ENCODE measurements around the gene HSPBP1. TPM values are rescaled to one million over a fixed set of nuclear protein-coding genes. Genes with fewer than 3 reads are reported as not detected.
A peak's percentile ranks its signal among the peaks of the same experiment; 100 is the strongest.

The HSPBP1 gene
- polyA plus RNA-seq, 3 donors: 12.3 to 17.0 (median 15.3) TPM

DNA sequence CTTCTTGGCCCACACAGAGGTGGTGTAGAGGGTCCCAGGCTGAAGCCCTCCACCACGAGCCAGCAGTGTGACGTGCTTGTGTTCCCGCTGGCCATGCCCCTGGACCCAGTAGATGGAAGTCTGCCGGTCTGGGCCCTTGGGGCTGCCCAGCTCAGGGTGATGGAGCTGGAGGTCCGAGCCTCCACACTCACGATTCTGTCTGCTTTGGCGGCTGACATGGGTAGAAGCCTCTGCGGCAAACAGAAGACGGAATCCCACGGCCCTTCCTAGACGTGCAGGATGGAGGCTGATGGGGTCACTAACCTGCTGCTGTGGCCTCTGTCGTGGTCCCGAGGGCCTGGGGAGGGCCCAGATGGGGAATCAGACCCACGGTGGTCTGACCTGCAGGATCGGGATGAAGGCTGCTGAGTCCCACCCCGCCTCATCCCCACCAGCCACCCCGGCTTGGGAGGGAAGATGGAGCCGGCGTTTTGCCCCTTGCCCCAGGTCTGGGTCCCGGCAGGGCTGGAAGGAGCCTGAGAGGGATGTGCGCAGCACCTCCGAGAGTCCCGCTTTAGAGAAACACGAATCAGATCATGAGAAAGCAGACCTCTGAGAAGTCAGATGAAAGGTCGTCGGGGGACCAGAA is 55.8 kb downstream of the HSPBP1 start:
- peak in 1 of 3 donors; percentile 1 for DNase-seq
- Histone ChIP-seq H3K9ac (ENCODE audit: insufficient read depth, low read length, poor library complexity, severe bottlenecking) (no peak overlapping the region), H3K4me3 (replicated peaks in 1 of 3; ENCODE audit: low read depth in 2 of 3, low read length in 3 of 3) (no peak overlapping the region), H3K27ac (ENCODE audit: low read depth in 1 of 2, low read length in 2 of 2) (no peak overlapping the region), H3K27me3 (ENCODE audit: control insufficient read depth in 2 of 2, insufficient read depth in 2 of 2, low read length in 2 of 2) (no peaks in the 10 kb centered on the region), H3K79me2 (ENCODE audit: insufficient read depth, low read length) (no peaks in the 10 kb centered on the region), H3K4me1 (ENCODE audit: control insufficient read depth in 1 of 2, insufficient read depth in 2 of 2, low read length in 2 of 2) (no peaks in the 10 kb centered on the region), H3K9me3 (replicated peaks in 1 of 2; ENCODE audit: control insufficient read depth in 1 of 2, insufficient read depth in 1 of 2, low read length in 2 of 2) (peaks cover 8% of the 10 kb centered on the region in 2 donors), H3K4me2 (replicated peaks; ENCODE audit: extremely low read depth, low read length, poor library complexity, severe bottlenecking) (no peak overlapping the region), H2AFZ (ENCODE audit: insufficient read depth, low read depth, low read length, poor library complexity, severe bottlenecking) (no peak overlapping the region), H4K20me1 (ENCODE audit: insufficient read depth, low read length) (peaks cover 83% of the 10 kb centered on the region), H3K36me3 (replicated peaks in 1 of 2; ENCODE audit: control insufficient read depth in 1 of 2, insufficient read depth in 2 of 2, low read length in 2 of 2) (peaks cover 30 to 39% of the 10 kb centered on the region in 2 donors)
- Mint-ChIP-seq H3K4me3 (no peak overlapping the region), H3K4me1 (peaks cover 5% of the 10 kb centered on the region), H3K27ac (peak overlapping the region in 1 of 7 donors; percentile 50), H3K27me3 (ENCODE audit: low read depth in 3 of 3) (peaks cover 0 to 3% (median 3%) of the 10 kb centered on the region in 3 donors), H3K36me3 (peaks cover 26 to 42% of the 10 kb centered on the region in 2 donors), H3K9me3 (peaks cover 5 to 12% (median 8%) of the 10 kb centered on the region in 7 donors)
- TF ChIP-seq, protein P1, sequence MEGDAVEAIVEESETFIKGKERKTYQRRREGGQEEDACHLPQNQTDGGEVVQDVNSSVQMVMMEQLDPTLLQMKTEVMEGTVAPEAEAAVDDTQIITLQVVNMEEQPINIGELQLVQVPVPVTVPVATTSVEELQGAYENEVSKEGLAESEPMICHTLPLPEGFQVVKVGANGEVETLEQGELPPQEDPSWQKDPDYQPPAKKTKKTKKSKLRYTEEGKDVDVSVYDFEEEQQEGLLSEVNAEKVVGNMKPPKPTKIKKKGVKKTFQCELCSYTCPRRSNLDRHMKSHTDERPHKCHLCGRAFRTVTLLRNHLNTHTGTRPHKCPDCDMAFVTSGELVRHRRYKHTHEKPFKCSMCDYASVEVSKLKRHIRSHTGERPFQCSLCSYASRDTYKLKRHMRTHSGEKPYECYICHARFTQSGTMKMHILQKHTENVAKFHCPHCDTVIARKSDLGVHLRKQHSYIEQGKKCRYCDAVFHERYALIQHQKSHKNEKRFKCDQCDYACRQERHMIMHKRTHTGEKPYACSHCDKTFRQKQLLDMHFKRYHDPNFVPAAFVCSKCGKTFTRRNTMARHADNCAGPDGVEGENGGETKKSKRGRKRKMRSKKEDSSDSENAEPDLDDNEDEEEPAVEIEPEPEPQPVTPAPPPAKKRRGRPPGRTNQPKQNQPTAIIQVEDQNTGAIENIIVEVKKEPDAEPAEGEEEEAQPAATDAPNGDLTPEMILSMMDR (IDR thresholded peaks at IDR 0.05): no peak
- WGBS (ENCODE audit: insufficient coverage): 84% methylated on average over 20 of the region's 26 CpGs
- intact Hi-C loops (cut with micrococcal nuclease): no loop called here

DNA sequence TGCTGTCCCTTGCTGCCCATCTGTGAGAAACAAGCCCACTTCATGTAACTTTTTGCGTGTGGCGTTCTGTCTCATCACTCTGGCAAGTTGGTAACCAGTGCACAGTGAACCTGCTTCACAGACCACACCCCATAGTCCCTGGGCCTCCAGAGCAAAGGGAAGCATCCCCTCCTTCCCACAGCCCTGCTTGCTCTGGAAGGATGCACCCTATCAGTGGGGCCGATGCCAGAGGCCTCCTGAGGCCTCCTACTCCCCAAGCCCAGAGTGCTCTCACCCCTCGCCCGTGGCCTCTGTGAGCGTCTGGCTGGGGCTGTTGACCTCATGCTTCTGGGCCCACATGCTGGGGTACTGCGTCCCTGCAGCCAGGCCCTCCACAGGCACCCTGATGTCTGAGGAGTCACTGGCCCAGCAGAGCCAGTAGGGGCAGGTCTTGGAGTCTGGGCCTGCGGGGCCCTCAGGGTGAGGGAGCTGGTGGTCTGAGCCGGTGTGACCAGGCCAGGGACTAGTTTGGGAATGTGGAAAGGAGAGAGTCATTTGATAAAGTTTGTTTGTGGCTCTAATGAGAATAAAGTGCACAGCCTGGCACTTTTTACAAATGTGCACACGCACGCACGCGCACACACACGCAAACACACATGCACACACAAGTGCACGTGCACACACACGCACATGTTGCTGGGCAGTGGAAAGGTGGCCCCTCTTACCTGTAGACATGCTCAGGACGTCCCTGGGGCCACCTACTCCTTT is 56.4 kb downstream of the HSPBP1 start:
- H3K27me3 Mint-ChIP-seq (ENCODE audit: low read depth in 3 of 3): peaks cover 0 to 4% (median 3%) of the 10 kb centered on the region in 3 donors
- no peaks in the 10 kb centered on the region for H3K27me3 ChIP-seq (ENCODE audit: control insufficient read depth in 2 of 2, insufficient read depth in 2 of 2, low read length in 2 of 2)
- peaks cover 5 to 12% (median 8%) of the 10 kb centered on the region in 7 donors for H3K9me3 Mint-ChIP-seq
- peak overlapping the region in 1 of 7 donors; percentile 32 for H3K27ac Mint-ChIP-seq
- no peak overlapping the region for H2AFZ ChIP-seq (ENCODE audit: insufficient read depth, low read depth, low read length, poor library complexity, severe bottlenecking)
- H3K36me3 Mint-ChIP-seq: peaks cover 23 to 37% of the 10 kb centered on the region in 2 donors
- DNase-seq: no peak
- peaks cover 76% of the 10 kb centered on the region for H4K20me1 ChIP-seq (ENCODE audit: insufficient read depth, low read length)
- TF ChIP-seq, protein P1 (IDR thresholded peaks at IDR 0.05): no peak
- H3K4me1 ChIP-seq (ENCODE audit: control insufficient read depth in 1 of 2, insufficient read depth in 2 of 2, low read length in 2 of 2): no peaks in the 10 kb centered on the region
- H3K4me3 Mint-ChIP-seq: no peak overlapping the region
- H3K27ac ChIP-seq (ENCODE audit: low read depth in 1 of 2, low read length in 2 of 2): no peak overlapping the region
- no peak overlapping the region for H3K4me3 ChIP-seq (replicated peaks in 1 of 3; ENCODE audit: low read depth in 2 of 3, low read length in 3 of 3)
- H3K36me3 ChIP-seq (replicated peaks in 1 of 2; ENCODE audit: control insufficient read depth in 1 of 2, insufficient read depth in 2 of 2, low read length in 2 of 2): peaks cover 23 to 32% of the 10 kb centered on the region in 2 donors
- H3K9ac ChIP-seq (ENCODE audit: insufficient read depth, low read length, poor library complexity, severe bottlenecking): no peak overlapping the region
- no peaks in the 10 kb centered on the region for H3K79me2 ChIP-seq (ENCODE audit: insufficient read depth, low read length)
- H3K4me2 ChIP-seq (replicated peaks; ENCODE audit: extremely low read depth, low read length, poor library complexity, severe bottlenecking): no peak overlapping the region
- intact Hi-C loops (cut with micrococcal nuclease): no loop called here
- peaks cover 8% of the 10 kb centered on the region in 2 donors for H3K9me3 ChIP-seq (replicated peaks in 1 of 2; ENCODE audit: control insufficient read depth in 1 of 2, insufficient read depth in 1 of 2, low read length in 2 of 2)
- 83% methylated on average over 16 of the region's 17 CpGs for WGBS (ENCODE audit: insufficient coverage)
- peaks cover 5% of the 10 kb centered on the region for H3K4me1 Mint-ChIP-seq
